GM18868 (cell line): Measurements from ENCODE around the gene VSIG10.
"Not testable (repeated sequence)": the region's sequence is repeated elsewhere in the genome, so short reads cannot be mapped to it uniquely, and the experiment has no call there.

Source experiments
- ATAC-seq: cut with Tn5 transposase; IDR thresholded peaks from one replicate; pipeline ENCODE4 v1.9.1; 2021; ENCODE audit warnings: mild to moderate bottlenecking, moderate library complexity; ENCODE audit not compliant: unreplicated experiment

The VSIG10 gene

GRCh38 chr12:118035190-118036041, 68.4 kb downstream of the VSIG10 start:
- ATAC-seq = peak; percentile 89

- no peak for ATAC-seq
Observed at GRCh38 chr12:118034429-118035189, 69.2 kb downstream of the VSIG10 start.

GRCh38 chr12:118033902-118034301, 69.9 kb downstream of the VSIG10 start:
- no peak for ATAC-seq

DNA sequence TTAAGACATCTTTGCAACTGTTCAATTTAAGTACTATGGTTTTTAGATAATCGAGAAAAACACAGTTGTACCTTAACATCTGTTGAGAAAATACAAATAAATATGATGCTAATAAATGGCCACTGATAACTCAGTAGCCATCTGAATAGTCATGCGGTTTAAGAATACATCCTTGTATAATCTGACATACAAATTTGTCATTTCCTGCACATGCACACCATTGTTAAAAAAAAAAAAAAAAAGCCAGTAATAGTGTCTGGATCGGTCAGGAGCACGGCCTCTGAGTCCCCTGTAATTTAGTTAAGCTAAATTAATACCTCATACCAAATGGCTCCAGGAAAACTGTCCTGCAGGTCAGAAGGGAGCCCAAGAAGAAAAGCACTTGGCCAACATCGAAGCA, 70.5 kb downstream of the VSIG10 start:
- no peak for ATAC-seq

DNA sequence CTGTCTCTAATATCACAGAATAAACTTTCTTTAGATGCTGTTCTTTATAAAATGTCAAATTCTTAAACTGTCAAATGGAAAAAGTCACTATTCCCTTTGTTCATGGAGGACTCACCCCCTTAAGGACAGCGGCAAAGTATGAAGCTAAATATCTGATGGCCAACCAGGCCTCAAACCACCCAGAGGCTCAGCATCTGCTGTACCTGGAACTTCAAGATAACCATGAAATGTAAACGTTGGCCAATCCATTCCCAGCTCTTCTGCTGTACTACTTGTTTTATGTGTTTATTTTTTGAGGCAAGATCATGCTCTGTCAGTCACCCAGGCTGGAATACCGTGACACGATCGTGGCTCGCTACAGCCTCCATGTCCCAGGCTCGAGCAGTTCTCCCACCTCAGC, 71.6 kb downstream of the VSIG10 start:
- no peak for ATAC-seq

GRCh38 chr12:118029166-118029565, 74.6 kb downstream of the VSIG10 start:
- ATAC-seq = no peak

- ATAC-seq = no peak
Observed at GRCh38 chr12:118025168-118025567, 78.6 kb downstream of the VSIG10 start.

GRCh38 chr12:118023301-118023860, 80.4 kb downstream of the VSIG10 start:
- ATAC-seq = no peak

DNA sequence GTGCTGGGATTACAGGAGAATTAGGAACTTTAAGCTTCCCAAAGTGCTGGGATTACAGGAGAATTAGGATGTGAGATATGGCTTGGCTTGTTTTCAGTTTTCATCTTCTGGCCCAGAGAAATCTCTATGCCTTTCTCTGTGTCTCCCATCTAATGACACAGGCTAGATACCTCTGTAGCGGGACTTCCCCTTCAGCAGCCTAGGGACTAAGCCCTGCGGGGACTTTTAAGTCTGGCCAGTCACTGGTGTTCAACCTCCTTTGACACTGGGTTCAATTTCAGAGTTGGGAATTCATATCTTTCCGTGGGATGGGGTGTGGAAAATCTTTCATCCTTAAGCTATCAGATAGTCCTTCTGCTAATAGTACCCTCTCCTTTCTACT, 81.1 kb downstream of the VSIG10 start:
- ATAC-seq = no peak

- not testable (repeated sequence) for ATAC-seq
Observed at GRCh38 chr12:118022097-118022727, 81.6 kb downstream of the VSIG10 start.

DNA sequence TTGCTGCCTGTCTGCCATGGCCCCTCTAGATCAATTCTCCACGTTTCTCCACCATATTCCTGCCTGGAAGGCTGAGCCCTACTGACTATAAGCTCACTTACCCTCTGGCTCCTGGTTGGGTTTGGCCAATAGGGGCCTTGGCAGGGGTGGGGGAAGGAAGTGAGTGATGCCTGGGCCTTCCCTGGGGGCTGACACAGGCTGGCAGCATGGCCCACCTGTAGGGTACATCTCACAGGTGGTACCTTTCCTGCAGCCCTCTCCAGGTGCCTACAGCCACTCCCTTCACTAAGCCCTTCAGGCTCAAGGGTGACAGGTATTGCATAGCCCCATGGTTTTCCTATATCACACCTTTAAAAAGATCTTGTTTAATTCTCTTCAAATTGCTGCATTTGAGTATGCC, 83.8 kb downstream of the VSIG10 start:
- no peak for ATAC-seq

DNA sequence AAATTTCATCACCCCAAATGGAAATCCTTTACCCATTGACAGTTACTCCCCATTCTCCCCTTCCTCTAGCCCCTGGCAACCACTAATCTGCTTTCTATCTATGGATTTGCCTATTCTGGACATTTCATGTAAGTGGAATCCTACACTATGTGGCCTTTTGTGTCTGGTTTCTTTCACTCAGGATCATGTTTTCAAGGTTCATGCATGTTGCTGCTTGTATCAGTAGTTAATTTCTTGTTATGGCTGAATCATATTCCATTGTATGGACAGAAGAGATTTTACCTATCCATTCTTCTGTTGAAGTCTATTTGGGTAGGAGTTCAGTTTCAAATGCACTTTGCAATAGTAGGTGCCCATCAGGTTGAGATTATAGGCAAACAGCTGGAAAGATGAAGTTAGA, 85.9 kb downstream of the VSIG10 start:
- no peak for ATAC-seq

DNA sequence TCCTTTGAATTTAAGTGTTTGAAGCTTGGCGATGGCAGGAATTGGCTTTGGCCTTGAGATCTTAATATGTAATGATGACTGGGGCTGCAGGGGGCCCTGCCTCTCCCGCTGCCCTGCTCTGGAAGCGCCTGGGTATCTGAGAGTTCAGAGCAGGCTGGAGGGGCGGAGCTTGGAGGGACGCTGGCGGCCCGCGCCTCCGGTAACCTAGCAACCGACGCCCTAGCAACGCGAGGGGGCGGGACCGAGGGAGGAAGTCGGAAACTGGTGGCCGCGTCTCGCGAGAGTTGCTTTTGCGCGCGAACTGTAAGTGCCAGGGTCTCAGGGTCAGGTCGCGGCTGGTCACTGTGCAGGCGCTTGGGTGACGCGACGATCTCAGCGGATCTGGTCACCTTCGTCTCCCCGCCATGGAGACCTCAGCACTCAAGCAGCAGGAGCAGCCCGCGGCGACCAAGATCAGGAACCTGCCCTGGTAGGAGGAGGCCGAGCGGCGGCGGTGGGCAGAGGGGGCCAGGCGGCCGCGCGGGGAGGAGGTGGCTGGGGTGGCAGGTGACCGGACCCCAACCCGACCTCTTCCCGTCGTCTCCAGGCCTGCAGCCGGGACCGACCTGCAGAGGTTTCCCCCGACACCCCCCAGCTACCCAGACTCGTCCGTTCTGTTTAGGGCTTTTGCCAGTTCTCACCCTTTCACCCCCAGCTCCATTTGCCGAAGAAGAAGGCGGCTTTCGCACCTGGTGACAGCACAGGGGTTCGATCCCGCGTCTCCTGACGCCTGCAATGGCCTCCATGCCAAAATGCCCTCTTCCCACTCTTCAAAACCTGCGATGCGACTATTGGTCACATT, 87.2 kb downstream of the VSIG10 start, which contains the start of gene RFC5:
TSS of gene RFC5 (plus strand) at position 280 of the 841 bp plus-strand sequence. CDS start at position 405, 125 bp downstream.
- ATAC-seq = peak; percentile 99

GRCh38 chr12:118015944-118016343, 87.9 kb downstream of the VSIG10 start:
- no peak for ATAC-seq

GRCh38 chr12:118015306-118015705, 88.5 kb downstream of the VSIG10 start:
- no peak for ATAC-seq
